Measurements from ENCODE around the gene CERK. TPM values are rescaled to one million over a fixed set of nuclear protein-coding genes. Genes with fewer than 3 reads are reported as not detected.

Gene CERK
- total RNA-seq, 1 donor from 2014 or later: 29.5 TPM

- DNase-seq (ENCODE audit: low read depth): no peak
- no peak for FAIRE-seq
- peaks cover 6% of the 10 kb centered on the region for H3K36me3 ChIP-seq (ENCODE audit: control insufficient read depth, insufficient read depth, low read length)
- H3K4me3 ChIP-seq (ENCODE audit: low read depth, low read length): no peak overlapping the region
- TF ChIP-seq CTCF (IDR thresholded peaks at IDR 0.05; ENCODE audit: insufficient read depth, low read length, severe bottlenecking): no peak
- no peaks in the 10 kb centered on the region for H3K27me3 ChIP-seq (ENCODE audit: control insufficient read depth, insufficient read depth, low read length)
Observed at GRCh38 chr22:46671824-46672432, 66.1 kb downstream of the CERK start.

GRCh38 chr22:46669201-46669600 lies 68.9 kb downstream of the CERK start:
- H3K4me3 ChIP-seq (ENCODE audit: low read depth, low read length): no peak overlapping the region
- TF ChIP-seq CTCF (IDR thresholded peaks at IDR 0.05; ENCODE audit: insufficient read depth, low read length, severe bottlenecking): no peak
- DNase-seq (ENCODE audit: low read depth): no peak
- H3K36me3 ChIP-seq (ENCODE audit: control insufficient read depth, insufficient read depth, low read length): peaks cover 12% of the 10 kb centered on the region
- FAIRE-seq: no peak
- H3K27me3 ChIP-seq (ENCODE audit: control insufficient read depth, insufficient read depth, low read length): peaks cover 2% of the 10 kb centered on the region

- no peak for FAIRE-seq
- no peak for TF ChIP-seq CTCF (IDR thresholded peaks at IDR 0.05; ENCODE audit: insufficient read depth, low read length, severe bottlenecking)
- peaks cover 14% of the 10 kb centered on the region for H3K36me3 ChIP-seq (ENCODE audit: control insufficient read depth, insufficient read depth, low read length)
Observed at GRCh38 chr22:46668116-46668515, 69.9 kb downstream of the CERK start.

GRCh38 chr22:46667245-46667623 lies 70.8 kb downstream of the CERK start:
- TF ChIP-seq CTCF (IDR thresholded peaks at IDR 0.05; ENCODE audit: insufficient read depth, low read length, severe bottlenecking): no peak
- peaks cover 14% of the 10 kb centered on the region for H3K36me3 ChIP-seq (ENCODE audit: control insufficient read depth, insufficient read depth, low read length)
- H3K27me3 ChIP-seq (ENCODE audit: control insufficient read depth, insufficient read depth, low read length): peaks cover 5% of the 10 kb centered on the region
- DNase-seq (ENCODE audit: low read depth) (no peak), FAIRE-seq (no peak)
- H3K4me3 ChIP-seq (ENCODE audit: low read depth, low read length): no peak overlapping the region

More at GRCh38 chr22:46668116-46668515, 69.9 kb downstream of the CERK start:
- Histone ChIP-seq H3K4me3 (ENCODE audit: low read depth, low read length) (no peak overlapping the region), H3K27me3 (ENCODE audit: control insufficient read depth, insufficient read depth, low read length) (peaks cover 2% of the 10 kb centered on the region)
- no peak for DNase-seq (ENCODE audit: low read depth)

GRCh38 chr22:46666577-46667244 lies 71.3 kb downstream of the CERK start:
- no peak for FAIRE-seq
- H3K36me3 ChIP-seq (ENCODE audit: control insufficient read depth, insufficient read depth, low read length): peaks cover 14% of the 10 kb centered on the region
- H3K4me3 ChIP-seq (ENCODE audit: low read depth, low read length): no peak overlapping the region
- no peak for TF ChIP-seq CTCF (IDR thresholded peaks at IDR 0.05; ENCODE audit: insufficient read depth, low read length, severe bottlenecking)
- peaks cover 5% of the 10 kb centered on the region for H3K27me3 ChIP-seq (ENCODE audit: control insufficient read depth, insufficient read depth, low read length)
- no peak for DNase-seq (ENCODE audit: low read depth)
